Stimulated activated CD4-positive, alpha-beta T cell treated with anti-CD3 and anti-CD28 coated beads, Interleukin-12 subunit alpha, Interleukin-12 subunit beta, amount 100 ng/mL, for 48 hours (primary cell): ENCODE measurements around the gene HUNK.
"Not testable (repeated sequence)": the region's sequence is repeated elsewhere in the genome, so short reads cannot be mapped to it uniquely, and the experiment has no call there.

ENCODE experiments used
- DNase-seq, 3 donors: peaks; one replicate each; pipeline ENCODE4 v3.0.0-alpha.2; 2020; ENCODE audit warnings: low read depth in 2 of 3, low spot score in 1 of 3

HUNK gene

GRCh38 chr21:31872452-31873274 is at the start of gene HUNK:
Gene HUNK, plus strand, starts transcription at chr21:31873020. Its CDS starts 655 bp downstream, at chr21:31873675.
- DNase-seq: peak in 1 of 3 donors; percentile 3

- DNase-seq: no peak
Measured at GRCh38 chr21:31829736-31830472, 42.9 kb upstream of the HUNK start.

GRCh38 chr21:31830701-31831100 is 42.1 kb upstream of the HUNK start:
- DNase-seq: no peak

- DNase-seq: no peak
Measured at GRCh38 chr21:31837041-31837440, 35.8 kb upstream of the HUNK start.

GRCh38 chr21:31837618-31838390 is 35.0 kb upstream of the HUNK start:
- DNase-seq: no peak

GRCh38 chr21:31838586-31839355 is 34.0 kb upstream of the HUNK start:
- no peak for DNase-seq

GRCh38 chr21:31844206-31844605 is 28.6 kb upstream of the HUNK start:
- DNase-seq: no peak

- DNase-seq: no peak
Measured at GRCh38 chr21:31845151-31845729, 27.6 kb upstream of the HUNK start.

- DNase-seq: no peak
Measured at GRCh38 chr21:31846690-31847089, 26.1 kb upstream of the HUNK start.

GRCh38 chr21:31847761-31848160 is 25.1 kb upstream of the HUNK start:
- DNase-seq: no peak

GRCh38 chr21:31848326-31848985 is 24.4 kb upstream of the HUNK start:
- DNase-seq: no peak

- DNase-seq: no peak
Measured at GRCh38 chr21:31850886-31851285, 21.9 kb upstream of the HUNK start.

- DNase-seq: no peak
Measured at GRCh38 chr21:31855180-31855579, 17.6 kb upstream of the HUNK start.

GRCh38 chr21:31857096-31857495 is 15.7 kb upstream of the HUNK start:
- no peak for DNase-seq

- not testable (repeated sequence) for DNase-seq
Measured at GRCh38 chr21:31857631-31858030, 15.2 kb upstream of the HUNK start.

GRCh38 chr21:31860851-31861250 is 12.0 kb upstream of the HUNK start:
- no peak for DNase-seq

- DNase-seq: no peak
Measured at GRCh38 chr21:31862078-31862477, 10.7 kb upstream of the HUNK start.

GRCh38 chr21:31865429-31865970 is 7.3 kb upstream of the HUNK start:
- no peak for DNase-seq

- peak; percentile 55 to 75 (median 67) for DNase-seq
Measured at GRCh38 chr21:31866077-31866511, 6.7 kb upstream of the HUNK start.

- no peak for DNase-seq
Measured at GRCh38 chr21:31869750-31870149, 3.1 kb upstream of the HUNK start.
